Measurements from ENCODE around the gene ARID3A. TPM values are rescaled to one million over a fixed set of nuclear protein-coding genes. Genes with fewer than 3 reads are reported as not detected.
A peak's percentile ranks its signal among the peaks of the same experiment; 100 is the strongest.

ARID3A gene
- total and polyA plus RNA-seq, 12 donors = 1.6 to 10.2 (median 7.4) TPM

DNA sequence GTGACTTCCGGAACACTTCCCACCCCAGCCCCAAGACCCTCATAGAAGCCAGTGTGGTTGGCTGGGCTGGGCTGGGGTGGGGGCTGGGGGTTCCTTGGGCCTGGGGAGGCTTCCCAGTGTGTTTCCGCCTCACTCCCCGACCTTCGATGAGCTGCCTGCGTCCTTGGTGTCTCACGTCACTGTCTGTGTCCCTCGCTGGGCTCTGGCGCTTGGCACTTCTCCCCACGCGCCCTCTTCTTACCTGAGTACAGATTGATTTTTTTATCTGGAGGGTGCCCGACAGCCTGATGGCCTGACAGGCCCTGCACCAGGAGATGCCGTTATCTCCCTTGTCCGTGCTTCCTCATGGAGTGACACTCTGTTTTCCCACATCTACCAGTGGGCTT lies 66.8 kb downstream of the ARID3A start:
- Histone ChIP-seq H3K9me3 (replicated peaks in 1 of 3) (no peaks in the 10 kb centered on the region), H3K27ac (peak overlapping the region in 2 of 5 donors; percentile 38 to 73), H3K4me1 (replicated peaks in 1 of 2) (peaks cover 15 to 32% of the 10 kb centered on the region in 2 donors), H3K27me3 (peaks cover 21% of the 10 kb centered on the region), H3K4me3 (no peak overlapping the region), H3K36me3 (replicated peaks in 1 of 2) (peaks cover 0 to 6% of the 10 kb centered on the region in 2 donors)
- intact Hi-C loops (cut with DNase I) = loop anchor here in 1 of 2 donors (10.0 kb wide), 1 partner anchor 218 kb away; no protein-coding TSS in a partner anchor
- WGBS, 4 donors = 46 to 76% (median 71%) methylated on average over 12 to 13 of the region's 13 CpGs
- DNase-seq = peak in 4 of 7 donors; percentile 47 to 72 (median 64)
- TF ChIP-seq POLR2A (IDR thresholded peaks at IDR 0.05) = no peak
- TF ChIP-seq, protein P1, sequence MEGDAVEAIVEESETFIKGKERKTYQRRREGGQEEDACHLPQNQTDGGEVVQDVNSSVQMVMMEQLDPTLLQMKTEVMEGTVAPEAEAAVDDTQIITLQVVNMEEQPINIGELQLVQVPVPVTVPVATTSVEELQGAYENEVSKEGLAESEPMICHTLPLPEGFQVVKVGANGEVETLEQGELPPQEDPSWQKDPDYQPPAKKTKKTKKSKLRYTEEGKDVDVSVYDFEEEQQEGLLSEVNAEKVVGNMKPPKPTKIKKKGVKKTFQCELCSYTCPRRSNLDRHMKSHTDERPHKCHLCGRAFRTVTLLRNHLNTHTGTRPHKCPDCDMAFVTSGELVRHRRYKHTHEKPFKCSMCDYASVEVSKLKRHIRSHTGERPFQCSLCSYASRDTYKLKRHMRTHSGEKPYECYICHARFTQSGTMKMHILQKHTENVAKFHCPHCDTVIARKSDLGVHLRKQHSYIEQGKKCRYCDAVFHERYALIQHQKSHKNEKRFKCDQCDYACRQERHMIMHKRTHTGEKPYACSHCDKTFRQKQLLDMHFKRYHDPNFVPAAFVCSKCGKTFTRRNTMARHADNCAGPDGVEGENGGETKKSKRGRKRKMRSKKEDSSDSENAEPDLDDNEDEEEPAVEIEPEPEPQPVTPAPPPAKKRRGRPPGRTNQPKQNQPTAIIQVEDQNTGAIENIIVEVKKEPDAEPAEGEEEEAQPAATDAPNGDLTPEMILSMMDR (IDR thresholded peaks at IDR 0.05) = no peak

DNA sequence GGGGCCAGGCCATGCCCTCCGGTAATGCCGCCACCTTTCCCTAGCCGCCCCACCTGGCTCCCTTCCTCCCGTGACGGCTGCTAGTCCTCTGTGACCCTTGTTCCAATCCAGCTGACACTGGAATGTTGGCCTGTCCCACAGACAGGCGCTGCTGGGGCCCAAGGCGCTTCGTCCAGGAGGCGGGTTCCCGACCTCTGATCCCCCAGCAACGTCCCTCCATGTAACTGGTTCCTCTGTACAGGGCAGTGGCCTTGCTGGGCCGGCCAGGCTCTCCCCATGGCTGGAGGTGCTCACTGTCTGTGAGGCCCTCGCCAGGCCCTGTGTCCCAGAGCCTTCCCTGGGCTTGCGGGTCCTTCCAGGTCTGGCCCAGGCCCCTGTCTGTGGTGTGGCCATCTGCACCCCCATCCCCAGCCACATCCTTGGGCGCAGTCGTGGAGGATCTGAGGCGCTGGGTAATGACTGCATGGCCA lies 67.6 kb downstream of the ARID3A start:
- DNase-seq = no peak
- 85 to 91% (median 90%) methylated on average over 13 to 17 of the region's 17 CpGs for WGBS, 4 donors
- H3K27ac ChIP-seq = no peak overlapping the region
- H3K27me3 ChIP-seq = peaks cover 22% of the 10 kb centered on the region
- no peak overlapping the region for H3K4me3 ChIP-seq
- no peak for TF ChIP-seq POLR2A (IDR thresholded peaks at IDR 0.05)
- TF ChIP-seq, protein P1 (IDR thresholded peaks at IDR 0.05) = no peak
- intact Hi-C loops (cut with DNase I) = loop anchor here in 1 of 2 donors (10.0 kb wide), 1 partner anchor 219 kb away; no protein-coding TSS in a partner anchor
- peaks cover 15 to 32% of the 10 kb centered on the region in 2 donors for H3K4me1 ChIP-seq (replicated peaks in 1 of 2)
- no peaks in the 10 kb centered on the region for H3K9me3 ChIP-seq (replicated peaks in 1 of 3)
- peaks cover 0 to 2% of the 10 kb centered on the region in 2 donors for H3K36me3 ChIP-seq (replicated peaks in 1 of 2)

DNA sequence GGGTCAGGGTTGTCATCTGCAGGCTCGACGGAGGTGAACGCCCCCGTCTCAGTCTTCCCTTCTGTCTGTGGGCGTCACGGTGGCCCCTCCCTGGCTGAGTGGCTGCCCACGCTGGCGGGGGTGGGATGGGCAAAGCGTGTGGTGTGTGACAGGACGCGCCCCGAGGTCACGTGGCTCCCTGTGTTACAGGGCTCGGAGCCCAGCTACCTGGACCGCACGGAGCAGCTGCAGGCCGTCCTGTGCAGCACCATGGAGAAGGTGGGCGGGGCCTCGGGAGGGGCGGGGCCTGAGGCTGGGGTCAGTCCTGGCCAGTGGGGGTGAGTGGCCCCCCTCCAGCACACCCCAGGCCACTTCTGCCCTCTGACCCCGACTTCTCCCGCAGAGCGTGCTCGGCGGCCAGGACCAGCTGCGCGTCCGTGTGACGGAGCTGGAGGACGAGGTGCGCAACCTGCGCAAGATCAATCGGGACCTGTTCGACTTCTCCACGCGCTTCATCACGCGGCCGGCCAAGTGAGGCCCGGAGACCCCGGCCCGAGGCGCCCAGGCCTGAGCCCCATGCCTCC lies 68.1 kb downstream of the ARID3A start:
- peaks cover 23% of the 10 kb centered on the region for H3K27me3 ChIP-seq

DNA sequence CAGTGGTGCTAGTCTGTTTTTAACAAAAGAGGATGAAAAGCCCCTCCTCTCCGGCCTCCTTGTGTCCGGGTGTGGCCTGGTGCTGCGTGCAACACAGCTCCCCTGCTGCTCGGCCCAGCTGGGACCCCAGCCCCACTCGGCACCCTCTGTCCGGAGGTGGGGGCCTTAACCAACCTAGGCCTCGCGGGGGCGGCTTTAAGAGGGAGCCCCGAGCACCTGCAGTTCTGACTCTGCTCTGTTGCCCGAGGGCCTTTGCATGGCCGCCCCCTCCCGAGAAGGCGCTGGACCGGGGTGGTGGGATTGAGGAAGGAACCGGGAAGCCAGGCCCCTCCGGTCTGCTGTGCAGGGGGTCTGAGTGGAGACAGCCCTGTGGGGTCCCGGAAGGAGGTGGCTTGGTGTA lies 68.7 kb downstream of the ARID3A start:
- peaks cover 15 to 28% of the 10 kb centered on the region in 2 donors for H3K4me1 ChIP-seq (replicated peaks in 1 of 2)
- H3K27ac ChIP-seq = no peak overlapping the region
- no peak for DNase-seq
- WGBS, 4 donors = 85 to 96% (median 94%) methylated on average over 7 to 18 of the region's 18 CpGs
- H3K9me3 ChIP-seq (replicated peaks in 1 of 3) = no peaks in the 10 kb centered on the region
- H3K4me3 ChIP-seq = no peak overlapping the region
- peaks cover 29% of the 10 kb centered on the region for H3K27me3 ChIP-seq
- no peaks in the 10 kb centered on the region for H3K36me3 ChIP-seq (replicated peaks in 1 of 2)
- intact Hi-C loops (cut with DNase I) = loop anchor here in 1 of 2 donors (10.0 kb wide), 1 partner anchor 220 kb away; no protein-coding TSS in a partner anchor
- TF ChIP-seq POLR2A (IDR thresholded peaks at IDR 0.05) = no peak
- TF ChIP-seq, protein P1 (IDR thresholded peaks at IDR 0.05) = no peak

More for the DNA sequence above, 68.1 kb downstream of the ARID3A start:
- H3K36me3 ChIP-seq (replicated peaks in 1 of 2) = no peaks in the 10 kb centered on the region
- DNase-seq = no peak
- intact Hi-C loops (cut with DNase I) = loop anchor here in 1 of 2 donors (10.0 kb wide), 1 partner anchor 219 kb away; no protein-coding TSS in a partner anchor
- WGBS, 4 donors = 86 to 93% (median 87%) methylated on average over 26 to 43 of the region's 43 CpGs
- no peak for TF ChIP-seq POLR2A (IDR thresholded peaks at IDR 0.05)
- TF ChIP-seq, protein P1 (IDR thresholded peaks at IDR 0.05) = no peak
- H3K9me3 ChIP-seq (replicated peaks in 1 of 3) = no peaks in the 10 kb centered on the region
- no peak overlapping the region for H3K27ac ChIP-seq
- peaks cover 15 to 32% of the 10 kb centered on the region in 2 donors for H3K4me1 ChIP-seq (replicated peaks in 1 of 2)
- H3K4me3 ChIP-seq = no peak overlapping the region
